ENCODE results near the gene EIF2S2. TPM values are rescaled to one million over a fixed set of nuclear protein-coding genes. Genes with fewer than 3 reads are reported as not detected.

EIF2S2 gene
- total RNA-seq, 1 experiment from 2014 or later: 121 TPM

- Histone ChIP-seq H3K4me1 (ENCODE audit: control insufficient read depth in 1 of 2, insufficient read depth in 2 of 2, low read length in 2 of 2) (no peaks in the 10 kb centered on the region), H3K4me3 (replicated peaks in 1 of 2; ENCODE audit: low read depth in 1 of 2, low read length in 2 of 2) (no peak overlapping the region), H3K27ac (ENCODE audit: low read depth, low read length) (no peak overlapping the region), H3K79me2 (ENCODE audit: insufficient read depth, low read length) (peaks cover 74% of the 10 kb centered on the region), H3K9me2 (ENCODE audit: insufficient read depth) (no peaks in the 10 kb centered on the region), H3K27me3 (ENCODE audit: insufficient read depth, low read length) (no peaks in the 10 kb centered on the region), H3K9me3 (ENCODE audit: control insufficient read depth in 1 of 2, insufficient read depth in 1 of 2, low read depth in 1 of 2, low read length in 2 of 2) (no peaks in the 10 kb centered on the region), H4K20me1 (ENCODE audit: insufficient read depth) (peaks cover 11% of the 10 kb centered on the region; the same call in 1 of the 2 replicates), H3K4me2 (ENCODE audit: low read length) (no peak overlapping the region), H2AFZ (ENCODE audit: low read depth, low read length, poor library complexity, severe bottlenecking) (no peak overlapping the region), H3K36me3 (ENCODE audit: control insufficient read depth in 1 of 2, insufficient read depth in 2 of 2, low read length in 2 of 2) (peaks cover 56 to 76% of the 10 kb centered on the region in 2 experiments), H3K9ac (ENCODE audit: low read length) (no peak overlapping the region)
- DNase-seq (ENCODE audit: low read depth, low spot score) (no peak), ATAC-seq (no peak)
- POLR2A ChIA-PET: no interaction called here
- RAD21 ChIA-PET (ENCODE audit: low non-redundant PET in 1 of 2, low total read pairs in 2 of 2, uncharacterized antibody in 2 of 2, unreplicated experiment in 2 of 2): no interaction called here
- CTCF ChIA-PET: no interaction called here
- TF ChIP-seq, protein P1, sequence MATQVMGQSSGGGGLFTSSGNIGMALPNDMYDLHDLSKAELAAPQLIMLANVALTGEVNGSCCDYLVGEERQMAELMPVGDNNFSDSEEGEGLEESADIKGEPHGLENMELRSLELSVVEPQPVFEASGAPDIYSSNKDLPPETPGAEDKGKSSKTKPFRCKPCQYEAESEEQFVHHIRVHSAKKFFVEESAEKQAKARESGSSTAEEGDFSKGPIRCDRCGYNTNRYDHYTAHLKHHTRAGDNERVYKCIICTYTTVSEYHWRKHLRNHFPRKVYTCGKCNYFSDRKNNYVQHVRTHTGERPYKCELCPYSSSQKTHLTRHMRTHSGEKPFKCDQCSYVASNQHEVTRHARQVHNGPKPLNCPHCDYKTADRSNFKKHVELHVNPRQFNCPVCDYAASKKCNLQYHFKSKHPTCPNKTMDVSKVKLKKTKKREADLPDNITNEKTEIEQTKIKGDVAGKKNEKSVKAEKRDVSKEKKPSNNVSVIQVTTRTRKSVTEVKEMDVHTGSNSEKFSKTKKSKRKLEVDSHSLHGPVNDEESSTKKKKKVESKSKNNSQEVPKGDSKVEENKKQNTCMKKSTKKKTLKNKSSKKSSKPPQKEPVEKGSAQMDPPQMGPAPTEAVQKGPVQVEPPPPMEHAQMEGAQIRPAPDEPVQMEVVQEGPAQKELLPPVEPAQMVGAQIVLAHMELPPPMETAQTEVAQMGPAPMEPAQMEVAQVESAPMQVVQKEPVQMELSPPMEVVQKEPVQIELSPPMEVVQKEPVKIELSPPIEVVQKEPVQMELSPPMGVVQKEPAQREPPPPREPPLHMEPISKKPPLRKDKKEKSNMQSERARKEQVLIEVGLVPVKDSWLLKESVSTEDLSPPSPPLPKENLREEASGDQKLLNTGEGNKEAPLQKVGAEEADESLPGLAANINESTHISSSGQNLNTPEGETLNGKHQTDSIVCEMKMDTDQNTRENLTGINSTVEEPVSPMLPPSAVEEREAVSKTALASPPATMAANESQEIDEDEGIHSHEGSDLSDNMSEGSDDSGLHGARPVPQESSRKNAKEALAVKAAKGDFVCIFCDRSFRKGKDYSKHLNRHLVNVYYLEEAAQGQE (IDR thresholded peaks at IDR 0.05; ENCODE audit: low read depth): no peak
- no peak for TF ChIP-seq POLR2AphosphoS5 (IDR thresholded peaks at IDR 0.05; ENCODE audit: low read depth, low read length)
- TF ChIP-seq POLR2A (IDR thresholded peaks at IDR 0.05; ENCODE audit: borderline replicate concordance, extremely low read depth, insufficient read depth, insufficient read length): no peak
- TF ChIP-seq YY1 (IDR thresholded peaks at IDR 0.05; ENCODE audit: extremely low read depth, insufficient replicate concordance, low read depth, low read length): no peak
- no peak for TF ChIP-seq SIN3A (IDR thresholded peaks at IDR 0.05; ENCODE audit: low read depth)
- no peak for TF ChIP-seq EZH2 (IDR thresholded peaks at IDR 0.05)
- no peak for TF ChIP-seq CEBPB (IDR thresholded peaks at IDR 0.05; ENCODE audit: low read depth)
- no peak for TF ChIP-seq EZH2phosphoT487 (IDR thresholded peaks at IDR 0.05; ENCODE audit: borderline replicate concordance)
- TF ChIP-seq, protein P2, sequence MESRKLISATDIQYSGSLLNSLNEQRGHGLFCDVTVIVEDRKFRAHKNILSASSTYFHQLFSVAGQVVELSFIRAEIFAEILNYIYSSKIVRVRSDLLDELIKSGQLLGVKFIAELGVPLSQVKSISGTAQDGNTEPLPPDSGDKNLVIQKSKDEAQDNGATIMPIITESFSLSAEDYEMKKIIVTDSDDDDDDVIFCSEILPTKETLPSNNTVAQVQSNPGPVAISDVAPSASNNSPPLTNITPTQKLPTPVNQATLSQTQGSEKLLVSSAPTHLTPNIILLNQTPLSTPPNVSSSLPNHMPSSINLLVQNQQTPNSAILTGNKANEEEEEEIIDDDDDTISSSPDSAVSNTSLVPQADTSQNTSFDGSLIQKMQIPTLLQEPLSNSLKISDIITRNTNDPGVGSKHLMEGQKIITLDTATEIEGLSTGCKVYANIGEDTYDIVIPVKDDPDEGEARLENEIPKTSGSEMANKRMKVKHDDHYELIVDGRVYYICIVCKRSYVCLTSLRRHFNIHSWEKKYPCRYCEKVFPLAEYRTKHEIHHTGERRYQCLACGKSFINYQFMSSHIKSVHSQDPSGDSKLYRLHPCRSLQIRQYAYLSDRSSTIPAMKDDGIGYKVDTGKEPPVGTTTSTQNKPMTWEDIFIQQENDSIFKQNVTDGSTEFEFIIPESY (IDR thresholded peaks at IDR 0.05; ENCODE audit: extremely low read depth, insufficient replicate concordance, low read length): no peak
- TF ChIP-seq CBX3 (IDR thresholded peaks at IDR 0.05; ENCODE audit: low read depth): no peak
- TF ChIP-seq EGR1 (IDR thresholded peaks at IDR 0.05; ENCODE audit: low read depth): no peak
- no peak for TF ChIP-seq FOSL1 (IDR thresholded peaks at IDR 0.05; ENCODE audit: low read depth)
- no peak for TF ChIP-seq JUND (IDR thresholded peaks at IDR 0.05)
- TF ChIP-seq ZFX (IDR thresholded peaks at IDR 0.05): no peak
- TF ChIP-seq, protein P3, sequence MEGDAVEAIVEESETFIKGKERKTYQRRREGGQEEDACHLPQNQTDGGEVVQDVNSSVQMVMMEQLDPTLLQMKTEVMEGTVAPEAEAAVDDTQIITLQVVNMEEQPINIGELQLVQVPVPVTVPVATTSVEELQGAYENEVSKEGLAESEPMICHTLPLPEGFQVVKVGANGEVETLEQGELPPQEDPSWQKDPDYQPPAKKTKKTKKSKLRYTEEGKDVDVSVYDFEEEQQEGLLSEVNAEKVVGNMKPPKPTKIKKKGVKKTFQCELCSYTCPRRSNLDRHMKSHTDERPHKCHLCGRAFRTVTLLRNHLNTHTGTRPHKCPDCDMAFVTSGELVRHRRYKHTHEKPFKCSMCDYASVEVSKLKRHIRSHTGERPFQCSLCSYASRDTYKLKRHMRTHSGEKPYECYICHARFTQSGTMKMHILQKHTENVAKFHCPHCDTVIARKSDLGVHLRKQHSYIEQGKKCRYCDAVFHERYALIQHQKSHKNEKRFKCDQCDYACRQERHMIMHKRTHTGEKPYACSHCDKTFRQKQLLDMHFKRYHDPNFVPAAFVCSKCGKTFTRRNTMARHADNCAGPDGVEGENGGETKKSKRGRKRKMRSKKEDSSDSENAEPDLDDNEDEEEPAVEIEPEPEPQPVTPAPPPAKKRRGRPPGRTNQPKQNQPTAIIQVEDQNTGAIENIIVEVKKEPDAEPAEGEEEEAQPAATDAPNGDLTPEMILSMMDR (IDR thresholded peaks at IDR 0.05 in 2 of 3, conservative IDR thresholded peaks at IDR 0.05 in 1 of 3; ENCODE audit: borderline replicate concordance in 1 of 3, insufficient read depth in 1 of 3, low read depth in 2 of 3, low read length in 2 of 3): no peak
- TF ChIP-seq ZNF274 (IDR thresholded peaks at IDR 0.05; ENCODE audit: low read depth, low read length): no peak
- intact Hi-C loops (cut with micrococcal nuclease): no loop called here
- no TSS peak for BruUV-seq (replicated peaks)
These were observed 20.3 kb downstream of the EIF2S2 start for GRCh38 chr20:34091637-34092200.

Measured in HCT116 (cell line).